Neural crest cell (in vitro differentiated cells): ENCODE data around the gene OBSCN. TPM values are rescaled to one million over a fixed set of nuclear protein-coding genes. Genes with fewer than 3 reads are reported as not detected.
A peak's percentile ranks its signal among the peaks of the same experiment; 100 is the strongest.
"Not testable (repeated sequence)": the region's sequence is repeated elsewhere in the genome, so short reads cannot be mapped to it uniquely, and the experiment has no call there.

ENCODE experiments used
- DNase-seq: peaks from one replicate; pipeline ENCODE4 v3.0.0; 2021; ENCODE audit warnings: low read depth, mixed read lengths, low spot score
- H3K27ac Mint-ChIP-seq: one replicate; pipeline ENCODE4 v1.8.0; 2021; ENCODE audit warnings: mild to moderate bottlenecking, mixed read lengths; ENCODE audit not compliant: unreplicated experiment
- H3K27me3 Mint-ChIP-seq: 2 replicates; pipeline ENCODE4 v1.8.0; 2021; ENCODE audit warnings: low read depth, mild to moderate bottlenecking, mixed read lengths
- H3K36me3 Mint-ChIP-seq: 2 replicates; pipeline ENCODE4 v1.8.0; 2021; ENCODE audit warnings: low read depth, mild to moderate bottlenecking, mixed read lengths
- H3K4me1 Mint-ChIP-seq: 2 replicates; pipeline ENCODE4 v1.8.0; 2021; ENCODE audit warnings: mixed read lengths
- H3K4me3 Mint-ChIP-seq: one replicate; pipeline ENCODE4 v1.8.0; 2021; ENCODE audit warnings: mild to moderate bottlenecking, mixed read lengths
- H3K9me3 Mint-ChIP-seq: 2 replicates; pipeline ENCODE4 v1.8.0; 2021; ENCODE audit warnings: mixed read lengths
- CTCF ChIP-seq: fragments of 200-600 bp; sonication (generic); conservative IDR thresholded peaks from 2 replicates; pipeline ENCODE4 v1.5.0; 2021; ENCODE audit warnings: antibody characterized with exemption, mild to moderate bottlenecking
- total RNA-seq: library from RNA; stranded (reverse); gene quantifications from 2 replicates; pipeline ENCODE4 v1.2.1, GENCODE V29; 2021

OBSCN gene
- total RNA-seq, 1 donor from 2014 or later, result 40.1 TPM

GRCh38 chr1:228225740-228226139 lies 17.9 kb downstream of the OBSCN start:
- DNase-seq, result no peak
- no peak for TF ChIP-seq CTCF

GRCh38 chr1:228226141-228226874 lies 18.5 kb downstream of the OBSCN start:
- no peak overlapping the region for H3K27ac Mint-ChIP-seq
- TF ChIP-seq CTCF, result no peak
- peaks cover 5% of the 10 kb centered on the region for H3K4me1 Mint-ChIP-seq
- H3K36me3 Mint-ChIP-seq, result peaks cover 50% of the 10 kb centered on the region
- no peaks in the 10 kb centered on the region for H3K27me3 Mint-ChIP-seq
- no peaks in the 10 kb centered on the region for H3K9me3 Mint-ChIP-seq
- H3K4me3 Mint-ChIP-seq, result no peak overlapping the region
- no peak for DNase-seq

More at GRCh38 chr1:228225740-228226139, 17.9 kb downstream of the OBSCN start:
- H3K36me3 Mint-ChIP-seq, result peaks cover 49% of the 10 kb centered on the region
- no peak overlapping the region for H3K4me3 Mint-ChIP-seq
- peaks cover 5% of the 10 kb centered on the region for H3K4me1 Mint-ChIP-seq
- no peaks in the 10 kb centered on the region for H3K27me3 Mint-ChIP-seq
- H3K9me3 Mint-ChIP-seq, result no peaks in the 10 kb centered on the region
- H3K27ac Mint-ChIP-seq, result no peak overlapping the region

- Mint-ChIP-seq H3K27me3 (no peaks in the 10 kb centered on the region), H3K36me3 (peaks cover 57% of the 10 kb centered on the region), H3K4me1 (peaks cover 5% of the 10 kb centered on the region), H3K9me3 (no peaks in the 10 kb centered on the region), H3K4me3 (no peak overlapping the region), H3K27ac (peak overlapping the region; percentile 50)
- TF ChIP-seq CTCF, result peak; percentile 41
- no peak for DNase-seq
Observed at GRCh38 chr1:228226956-228227791, 19.3 kb downstream of the OBSCN start.

- H3K27me3 Mint-ChIP-seq, H3K4me1 Mint-ChIP-seq, H3K4me3 Mint-ChIP-seq, DNase-seq, H3K27ac Mint-ChIP-seq, H3K9me3 Mint-ChIP-seq: not testable (repeated sequence)
- peaks cover 60% of the 10 kb centered on the region for H3K36me3 Mint-ChIP-seq
Observed at GRCh38 chr1:228228147-228228546, 20.3 kb downstream of the OBSCN start.

GRCh38 chr1:228228601-228229074 lies 20.8 kb downstream of the OBSCN start:
- Mint-ChIP-seq H3K36me3 (peaks cover 62% of the 10 kb centered on the region), H3K4me3 (no peak overlapping the region), H3K27me3 (no peaks in the 10 kb centered on the region), H3K4me1 (peaks cover 5% of the 10 kb centered on the region), H3K27ac (no peak overlapping the region), H3K9me3 (peaks cover 3% of the 10 kb centered on the region)
- no peak for DNase-seq
- TF ChIP-seq CTCF, result no peak
